SK-N-SH (cell line): ENCODE results near the gene H2AZ2. TPM values are rescaled to one million over a fixed set of nuclear protein-coding genes. Genes with fewer than 3 reads are reported as not detected.

Experiments
- CTCF ChIA-PET: fragments of 300-600, 350-600 bp; formaldehyde crosslinking; extraction: SDS; loops from one replicate; lab custom pipeline; 2021; lab: Yijun Ruan, JAX
- POLR2A ChIA-PET: fragments of 350-600 bp; sonication (Branson Sonifier 250); formaldehyde crosslinking; extraction: SDS; loops from one replicate; lab custom pipeline; 2020; ENCODE audit warnings: antibody characterized with exemption, inconsistent platforms; lab: Yijun Ruan, JAX
- DNase-seq: peaks from one replicate; pipeline ENCODE4 v3.0.0; 2012
- H2AFZ ChIP-seq: fragments of 200-600 bp; sonication (generic); 2 replicates; pipeline ENCODE4 v1.8.1; 2016; ENCODE audit warnings: antibody characterized with exemption, mild to moderate bottlenecking, low read depth
- H3F3A ChIP-seq: fragments of 200-600 bp; sonication (generic); replicated peaks from 2 replicates; pipeline ENCODE3; 2016; ENCODE audit warnings: antibody characterized with exemption, mild to moderate bottlenecking; ENCODE audit not compliant: insufficient read depth
- H3K27ac ChIP-seq, 2 experiments: fragments of 200-500 bp in 1 of 2; fragments of 200-600 bp in 1 of 2; sonication (Bioruptor generic) in 1 of 2; sonication (generic), shearing (Covaris generic) in 1 of 2; 2 replicates each; pipeline versions ENCODE4 v1.5.1 to v1.6.1; 2014 to 2016; ENCODE audit warnings: low read depth in 2 of 2, inconsistent platforms in 1 of 2, low read length in 1 of 2, mild to moderate bottlenecking in 1 of 2, mixed read lengths in 1 of 2
- H3K27me3 ChIP-seq: fragments of 200-600 bp; sonication (generic), shearing (Covaris generic); 2 replicates; pipeline ENCODE4 v1.6.1; 2016; ENCODE audit warnings: mixed run types; ENCODE audit not compliant: insufficient read depth
- H3K36me3 ChIP-seq, 2 experiments: fragments of 200-500 bp in 1 of 2; fragments of 200-600 bp in 1 of 2; sonication (Bioruptor generic) in 1 of 2; sonication (generic) in 1 of 2; replicated peaks in 1 of 2; 2 replicates each; pipeline versions ENCODE3 to v1.5.1; 2014 to 2016; ENCODE audit warnings: low read length in 1 of 2, mild to moderate bottlenecking in 1 of 2; ENCODE audit not compliant: insufficient read depth in 2 of 2, control insufficient read depth in 1 of 2
- H3K4me1 ChIP-seq, 2 experiments: fragments of 200-500 bp in 1 of 2; fragments of 200-600 bp in 1 of 2; sonication (Bioruptor generic) in 1 of 2; sonication (generic), shearing (Covaris generic) in 1 of 2; 2 replicates each; pipeline versions ENCODE4 v1.5.1 to v1.6.1; 2014 to 2016; ENCODE audit warnings: low read depth in 1 of 2, low read length in 1 of 2, mixed run types in 1 of 2; ENCODE audit not compliant: insufficient read depth in 2 of 2, control insufficient read depth in 1 of 2
- H3K4me2 ChIP-seq: fragments of 200-600 bp; sonication (generic), shearing (Covaris generic); 2 replicates; pipeline ENCODE4 v1.6.1; 2017; ENCODE audit warnings: mixed run types
- H3K4me3 ChIP-seq, 2 experiments: fragments of 200-500 bp in 1 of 2; fragments of 200-600 bp in 1 of 2; sonication (Bioruptor generic) in 1 of 2; sonication (generic), shearing (Covaris generic) in 1 of 2; 2 replicates each; pipeline versions ENCODE4 v1.5.1 to v1.8.1; 2014 to 2016; ENCODE audit warnings: low read depth in 2 of 2, inconsistent platforms in 1 of 2, low read length in 1 of 2, mild to moderate bottlenecking in 1 of 2, mixed read lengths in 1 of 2, moderate library complexity in 1 of 2
- H3K79me2 ChIP-seq: fragments of 200-600 bp; sonication (generic); 2 replicates; pipeline ENCODE4 v1.8.1; 2017; ENCODE audit warnings: mild to moderate bottlenecking; ENCODE audit not compliant: insufficient read depth
- H3K9ac ChIP-seq: fragments of 200-600 bp; sonication (generic); 2 replicates; pipeline ENCODE4 v1.6.1; 2017; ENCODE audit warnings: mixed run types
- H3K9me2 ChIP-seq: fragments of 200-600 bp; sonication (generic); 2 replicates; pipeline ENCODE4 v1.6.1; 2017; ENCODE audit warnings: mixed run types
- H3K9me3 ChIP-seq: fragments of 200-600 bp; sonication (generic); 2 replicates; pipeline ENCODE4 v1.6.1; 2017; ENCODE audit warnings: mixed run types, mild to moderate bottlenecking, moderate library complexity
- H4K20me1 ChIP-seq: fragments of 200-600 bp; sonication (generic); 2 replicates; pipeline ENCODE4 v1.6.1; 2017; ENCODE audit warnings: mild to moderate bottlenecking, mixed run types; ENCODE audit not compliant: insufficient read depth
- ELF1 ChIP-seq: IDR thresholded peaks from 2 replicates; pipeline ENCODE4 v1.4.0; 2012
- EZH2phosphoT487 ChIP-seq: fragments of 200-600 bp; sonication (generic); IDR thresholded peaks from 2 replicates; pipeline ENCODE4 v1.6.1; 2017; ENCODE audit warnings: low read depth, mixed run types, mild to moderate bottlenecking, antibody characterized with exemption, moderate library complexity, borderline replicate concordance
- FOSL2 ChIP-seq: IDR thresholded peaks from 2 replicates; pipeline ENCODE4 v1.4.0; 2012; ENCODE audit warnings: low read depth, mild to moderate bottlenecking, moderate library complexity, borderline replicate concordance
- FOXJ3 ChIP-seq: sonication (generic); formaldehyde crosslinking; IDR thresholded peaks from 2 replicates; pipeline ENCODE4 v1.5.1; 2020; ENCODE audit warnings: mild to moderate bottlenecking, missing genetic modification reagents
- FOXM1 ChIP-seq: IDR thresholded peaks from 2 replicates; pipeline ENCODE4 v1.4.0; 2012; ENCODE audit warnings: low read depth, mild to moderate bottlenecking
- GABPA ChIP-seq: IDR thresholded peaks from 2 replicates; pipeline ENCODE4 v1.4.0; 2012; ENCODE audit warnings: low read depth, mild to moderate bottlenecking
- GATA2 ChIP-seq: sonication (generic); formaldehyde crosslinking; IDR thresholded peaks from 2 replicates; pipeline ENCODE4 v1.5.0; 2020; ENCODE audit warnings: mild to moderate bottlenecking, missing genetic modification reagents
- JUND ChIP-seq: IDR thresholded peaks from 2 replicates; pipeline ENCODE4 v1.4.0; 2012
- NFIC ChIP-seq: IDR thresholded peaks from 2 replicates; pipeline ENCODE4 v1.4.0; 2012; ENCODE audit warnings: borderline replicate concordance
- RAD21 ChIP-seq: IDR thresholded peaks from 2 replicates; pipeline ENCODE4 v1.6.1; 2012; ENCODE audit warnings: mild to moderate bottlenecking, low read length
- RXRA ChIP-seq: IDR thresholded peaks from 2 replicates; pipeline ENCODE4 v1.4.0; 2012; ENCODE audit warnings: low read depth, mild to moderate bottlenecking, borderline replicate concordance
- SIN3A ChIP-seq: IDR thresholded peaks from 2 replicates; pipeline ENCODE4 v1.6.1; 2012; ENCODE audit warnings: low read depth, mild to moderate bottlenecking, low read length, moderate library complexity, borderline replicate concordance
- SMC3 ChIP-seq: IDR thresholded peaks from 2 replicates; pipeline ENCODE4 v1.6.1; 2012; ENCODE audit warnings: low read depth, low read length, improper control_type of control experiment
- TCF12 ChIP-seq: IDR thresholded peaks from 2 replicates; pipeline ENCODE4 v1.4.0; 2012
- WGBS: methylation state at CpG from one replicate; pipeline ENCODE4 v1.1.6; 2017; ENCODE audit warnings: low lambda C conversion rate; 5-methylcytosine and 5-hydroxymethylcytosine counted together
- polyA plus RNA-seq, 3 experiments: library from polyadenylated mRNA; depleted of rRNA; stranded (reverse); fragments of >200 nt; gene quantifications; 2 replicates each; pipeline ENCODE4 v1.2.3, GENCODE V29; 2012
- TF ChIP-seq, protein P1 (sequence below): IDR thresholded peaks from 2 replicates; pipeline ENCODE4 v1.4.0; 2012; ENCODE audit warnings: low read depth
- TF ChIP-seq, protein P2 (sequence below): IDR thresholded peaks from 2 replicates; pipeline ENCODE4 v1.4.0; 2012; ENCODE audit warnings: low read depth, borderline replicate concordance
- TF ChIP-seq, protein P3 (sequence below): fragments of 150-350 bp; IDR thresholded peaks from 2 replicates; pipeline ENCODE4 v1.6.1; 2017; ENCODE audit warnings: antibody characterized with exemption, low read length, low read depth, borderline replicate concordance
- TF ChIP-seq, protein P4 (sequence below): fragments of 200-600 bp; sonication (generic); IDR thresholded peaks from 2 replicates; pipeline ENCODE4 v1.6.1; 2017; ENCODE audit warnings: antibody characterized with exemption, mild to moderate bottlenecking, moderate library complexity
- TF ChIP-seq, protein P5 (sequence below): IDR thresholded peaks from 2 replicates; pipeline ENCODE4; 2012
- TF ChIP-seq, protein P6 (sequence below): fragments of 150-350 bp; IDR thresholded peaks from 2 replicates; pipeline ENCODE4 v1.6.1; 2016; ENCODE audit warnings: mild to moderate bottlenecking, low read depth, low read length

The H2AZ2 gene
- polyA plus RNA-seq, 1 of the 3 experiments (the other 2 are of a cell fraction), result 389 TPM

DNA sequence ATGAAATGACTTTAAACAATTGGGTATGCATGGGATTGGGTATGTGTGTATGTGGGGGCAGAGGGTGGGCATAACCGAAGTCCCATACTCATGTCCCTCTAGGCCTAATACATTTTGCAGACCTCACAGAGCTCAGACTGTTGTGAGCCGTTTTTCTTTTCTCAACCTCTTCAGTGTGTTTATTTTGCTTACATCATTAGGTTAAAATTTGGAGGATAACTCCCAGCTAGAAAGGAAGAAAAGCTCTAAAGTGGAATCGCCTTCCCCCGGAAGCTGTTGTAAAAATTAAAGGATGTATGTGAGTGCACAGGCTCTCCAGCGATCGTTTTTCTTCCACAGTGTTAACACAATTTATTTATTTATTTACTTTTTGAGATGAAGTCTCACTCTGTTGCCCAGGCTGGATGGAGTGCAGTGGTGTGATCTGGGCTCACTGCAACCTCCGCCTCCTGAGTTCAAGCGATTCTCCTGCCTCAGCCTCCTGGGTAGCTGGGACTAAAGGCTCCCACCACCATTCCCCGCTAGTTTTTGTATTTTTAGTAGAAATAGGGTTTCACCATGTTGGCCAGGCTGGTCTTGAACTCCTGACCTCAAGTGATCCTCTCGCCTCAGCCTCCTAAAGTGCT is 1.5 kb upstream of the H2AZ2 start:
- H3K36me3 ChIP-seq, result no peaks in the 10 kb centered on the region
- peak overlapping the region; percentile 89; the same call in 1 of the 2 replicates for H2AFZ ChIP-seq
- no peaks in the 10 kb centered on the region for H3K9me3 ChIP-seq
- H3K4me2 ChIP-seq, result peak overlapping the region; percentile 89
- peaks cover 31% of the 10 kb centered on the region for H4K20me1 ChIP-seq
- H3K9me2 ChIP-seq, result no peaks in the 10 kb centered on the region
- H3K9ac ChIP-seq, result peak overlapping the region; percentile 90; the same call in 1 of the 2 replicates
- TF ChIP-seq, protein P1, sequence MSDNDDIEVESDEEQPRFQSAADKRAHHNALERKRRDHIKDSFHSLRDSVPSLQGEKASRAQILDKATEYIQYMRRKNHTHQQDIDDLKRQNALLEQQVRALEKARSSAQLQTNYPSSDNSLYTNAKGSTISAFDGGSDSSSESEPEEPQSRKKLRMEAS, result no peak
- TF ChIP-seq, protein P2, sequence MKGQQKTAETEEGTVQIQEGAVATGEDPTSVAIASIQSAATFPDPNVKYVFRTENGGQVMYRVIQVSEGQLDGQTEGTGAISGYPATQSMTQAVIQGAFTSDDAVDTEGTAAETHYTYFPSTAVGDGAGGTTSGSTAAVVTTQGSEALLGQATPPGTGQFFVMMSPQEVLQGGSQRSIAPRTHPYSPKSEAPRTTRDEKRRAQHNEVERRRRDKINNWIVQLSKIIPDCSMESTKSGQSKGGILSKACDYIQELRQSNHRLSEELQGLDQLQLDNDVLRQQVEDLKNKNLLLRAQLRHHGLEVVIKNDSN, result no peak
- TF ChIP-seq FOXM1 (no peak), FOXJ3 (CRISPR knock-in tag) (no peak), GATA2 (CRISPR knock-in tag) (no peak), TCF12 (no peak)
- TF ChIP-seq, protein P3, sequence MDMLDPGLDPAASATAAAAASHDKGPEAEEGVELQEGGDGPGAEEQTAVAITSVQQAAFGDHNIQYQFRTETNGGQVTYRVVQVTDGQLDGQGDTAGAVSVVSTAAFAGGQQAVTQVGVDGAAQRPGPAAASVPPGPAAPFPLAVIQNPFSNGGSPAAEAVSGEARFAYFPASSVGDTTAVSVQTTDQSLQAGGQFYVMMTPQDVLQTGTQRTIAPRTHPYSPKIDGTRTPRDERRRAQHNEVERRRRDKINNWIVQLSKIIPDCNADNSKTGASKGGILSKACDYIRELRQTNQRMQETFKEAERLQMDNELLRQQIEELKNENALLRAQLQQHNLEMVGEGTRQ, result no peak
- TF ChIP-seq, protein P4, sequence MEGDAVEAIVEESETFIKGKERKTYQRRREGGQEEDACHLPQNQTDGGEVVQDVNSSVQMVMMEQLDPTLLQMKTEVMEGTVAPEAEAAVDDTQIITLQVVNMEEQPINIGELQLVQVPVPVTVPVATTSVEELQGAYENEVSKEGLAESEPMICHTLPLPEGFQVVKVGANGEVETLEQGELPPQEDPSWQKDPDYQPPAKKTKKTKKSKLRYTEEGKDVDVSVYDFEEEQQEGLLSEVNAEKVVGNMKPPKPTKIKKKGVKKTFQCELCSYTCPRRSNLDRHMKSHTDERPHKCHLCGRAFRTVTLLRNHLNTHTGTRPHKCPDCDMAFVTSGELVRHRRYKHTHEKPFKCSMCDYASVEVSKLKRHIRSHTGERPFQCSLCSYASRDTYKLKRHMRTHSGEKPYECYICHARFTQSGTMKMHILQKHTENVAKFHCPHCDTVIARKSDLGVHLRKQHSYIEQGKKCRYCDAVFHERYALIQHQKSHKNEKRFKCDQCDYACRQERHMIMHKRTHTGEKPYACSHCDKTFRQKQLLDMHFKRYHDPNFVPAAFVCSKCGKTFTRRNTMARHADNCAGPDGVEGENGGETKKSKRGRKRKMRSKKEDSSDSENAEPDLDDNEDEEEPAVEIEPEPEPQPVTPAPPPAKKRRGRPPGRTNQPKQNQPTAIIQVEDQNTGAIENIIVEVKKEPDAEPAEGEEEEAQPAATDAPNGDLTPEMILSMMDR, result no peak
- H3F3A ChIP-seq, result peaks cover 49% of the 10 kb centered on the region
- CTCF ChIA-PET, result interaction anchor here (0.8 to 3.1 kb wide), 12 partner anchors 9 to 410 kb away, joined by 3 to 14 read pairs (median 5); partner anchors contain the start of gene PURB
- 0 out of 4 replicates have a peak overlapping the region, but pooled peaks of 1 of the 2 experiments have one; percentile 80 for H3K27ac ChIP-seq
- H3K4me3 ChIP-seq, result peak overlapping the region in 1 of 2 experiments; percentile 83; a peak in 3 of 4 replicates
- peaks cover 5 to 21% of the 10 kb centered on the region in 2 experiments; a peak in 3 of 4 replicates for H3K4me1 ChIP-seq
- POLR2A ChIA-PET, result interaction anchor here (0.6 to 2.9 kb wide), 4 partner anchors 51 to 267 kb away, joined by 3 to 12 read pairs (median 8); partner anchors contain the start of genes OGDH and TMED4
- no peaks in the 10 kb centered on the region for H3K27me3 ChIP-seq
- peaks cover 32% of the 10 kb centered on the region for H3K79me2 ChIP-seq
- DNase-seq, result no peak
- 83% methylated on average over 10 of the region's 10 CpGs for WGBS

DNA sequence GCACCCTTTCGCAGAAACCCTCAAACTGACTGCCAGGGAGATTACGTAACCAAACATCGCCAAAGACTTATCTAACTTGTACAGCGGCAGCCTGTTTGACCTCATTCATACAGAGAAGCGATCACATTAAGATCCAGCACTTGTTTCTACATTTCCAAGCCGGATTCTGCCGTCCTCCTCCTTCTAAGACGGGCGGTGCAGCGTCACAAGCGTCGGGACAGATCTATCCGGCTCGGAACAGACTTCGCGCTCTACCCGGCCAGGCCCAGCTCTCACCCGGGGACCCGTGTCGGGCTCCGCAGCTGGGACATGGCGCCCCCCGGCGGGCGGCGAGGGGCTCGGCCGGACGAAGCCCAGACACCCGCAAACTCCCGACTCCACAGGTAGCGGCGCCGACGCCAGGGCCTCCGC is 373 bp downstream of the H2AZ2 start:
- Histone ChIP-seq H3K4me1 (peaks cover 5 to 21% of the 10 kb centered on the region in 2 experiments; a peak in 3 of 4 replicates), H3K9me2 (no peaks in the 10 kb centered on the region), H4K20me1 (peaks cover 50% of the 10 kb centered on the region), H3F3A (peaks cover 49% of the 10 kb centered on the region), H2AFZ (peak overlapping the region; percentile 63), H3K9ac (peak overlapping the region; percentile 79), H3K9me3 (no peaks in the 10 kb centered on the region), H3K27me3 (no peaks in the 10 kb centered on the region), H3K79me2 (peaks cover 50% of the 10 kb centered on the region), H3K36me3 (peaks cover under 1 to 8% of the 10 kb centered on the region in 2 experiments), H3K4me3 (peak overlapping the region; percentile 66 to 82), H3K4me2 (peak overlapping the region; percentile 78), H3K27ac (peak overlapping the region; percentile 85 to 91)
- DNase-seq, result peak; percentile 94
- CTCF ChIA-PET, result interaction anchor here (0.6 to 3.1 kb wide), 43 partner anchors 9 to 372 kb away, joined by 3 to 19 read pairs (median 4); partner anchors contain the start of genes OGDH, PPIA and TMED4
- POLR2A ChIA-PET, result interaction anchor here (0.5 to 2.9 kb wide), 8 partner anchors 10 to 289 kb away, joined by 3 to 14 read pairs (median 11); partner anchors contain the start of genes DDX56, OGDH, PURB and TMED4
- 3% methylated on average over 15 of the region's 36 CpGs for WGBS
- peak; percentile 97 for TF ChIP-seq SIN3A
- TF ChIP-seq GABPA, result no peak; the same call in 1 of the 2 replicates
- TF ChIP-seq GATA2 (CRISPR knock-in tag), result no peak
- TF ChIP-seq NFIC, result no peak; the same call in 1 of the 2 replicates
- TF ChIP-seq, protein P5, sequence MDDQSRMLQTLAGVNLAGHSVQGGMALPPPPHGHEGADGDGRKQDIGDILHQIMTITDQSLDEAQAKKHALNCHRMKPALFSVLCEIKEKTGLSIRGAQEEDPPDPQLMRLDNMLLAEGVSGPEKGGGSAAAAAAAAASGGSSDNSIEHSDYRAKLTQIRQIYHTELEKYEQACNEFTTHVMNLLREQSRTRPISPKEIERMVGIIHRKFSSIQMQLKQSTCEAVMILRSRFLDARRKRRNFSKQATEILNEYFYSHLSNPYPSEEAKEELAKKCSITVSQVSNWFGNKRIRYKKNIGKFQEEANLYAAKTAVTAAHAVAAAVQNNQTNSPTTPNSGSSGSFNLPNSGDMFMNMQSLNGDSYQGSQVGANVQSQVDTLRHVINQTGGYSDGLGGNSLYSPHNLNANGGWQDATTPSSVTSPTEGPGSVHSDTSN, result no peak
- no peak for TF ChIP-seq ELF1
- TF ChIP-seq FOSL2, result no peak
- TF ChIP-seq, protein P1, result no peak; the same call in 1 of the 2 replicates
- TF ChIP-seq TCF12, result no peak
- TF ChIP-seq, protein P6, sequence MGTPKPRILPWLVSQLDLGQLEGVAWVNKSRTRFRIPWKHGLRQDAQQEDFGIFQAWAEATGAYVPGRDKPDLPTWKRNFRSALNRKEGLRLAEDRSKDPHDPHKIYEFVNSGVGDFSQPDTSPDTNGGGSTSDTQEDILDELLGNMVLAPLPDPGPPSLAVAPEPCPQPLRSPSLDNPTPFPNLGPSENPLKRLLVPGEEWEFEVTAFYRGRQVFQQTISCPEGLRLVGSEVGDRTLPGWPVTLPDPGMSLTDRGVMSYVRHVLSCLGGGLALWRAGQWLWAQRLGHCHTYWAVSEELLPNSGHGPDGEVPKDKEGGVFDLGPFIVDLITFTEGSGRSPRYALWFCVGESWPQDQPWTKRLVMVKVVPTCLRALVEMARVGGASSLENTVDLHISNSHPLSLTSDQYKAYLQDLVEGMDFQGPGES, result no peak
- no peak for TF ChIP-seq EZH2phosphoT487
- peak; percentile 85 for TF ChIP-seq SMC3
- peak; percentile 79 for TF ChIP-seq RAD21
- TF ChIP-seq RXRA, result no peak
- TF ChIP-seq JUND, result no peak
